HT1080 (cell line): ENCODE results near the gene TIMM22. TPM values are rescaled to one million over a fixed set of nuclear protein-coding genes. Genes with fewer than 3 reads are reported as not detected.

Source experiments
- small RNA-seq: library from RNA; depleted of rRNA; stranded (forward); fragments of <200 nt; gene quantifications from one replicate; pipeline ENCODE3, GENCODE V24; 2014
- total RNA-seq: library from RNA; depleted of rRNA; stranded (reverse); fragments of >200 nt; shearing (Covaris generic); gene quantifications from 2 replicates; pipeline ENCODE4 v1.2.3, GENCODE V29; 2014; rRNA removed

TIMM22 gene
- total RNA-seq, 1 experiment from 2014 or later = 25.2 TPM

Small RNA genes within 50 kb of the gene (small RNA-seq; reads per million reads assigned to genes)
- gene MIR3183 = not detected

Other genes starting within 250 kb of the TIMM22 start
- gene GEMIN4, start 244.9 kb upstream of the TIMM22 start, total RNA-seq = 34.9 and 43.5 TPM in 2 replicates
- 46.7 and 59.4 TPM in 2 replicates for gene GLOD4, start 214.8 kb upstream of the TIMM22 start, total RNA-seq
- 49.7 and 58.0 TPM in 2 replicates for gene MRM3, start 214.8 kb upstream of the TIMM22 start, total RNA-seq
- 2.6 and 3.5 TPM in 2 replicates for gene NXN, start 17.4 kb upstream of the TIMM22 start, total RNA-seq
- gene ABR, start 182.9 kb downstream of the TIMM22 start, total RNA-seq = 64.7 and 71.2 TPM in 2 replicates